Glutamatergic neuron (in vitro differentiated cells): ENCODE data around the gene TMEM109. TPM values are rescaled to one million over a fixed set of nuclear protein-coding genes. Genes with fewer than 3 reads are reported as not detected.
A peak's percentile ranks its signal among the peaks of the same experiment; 100 is the strongest.

ENCODE experiments used
- DNase-seq: peaks from one replicate; pipeline ENCODE4 v3.0.0; 2022
- H3K27ac Mint-ChIP-seq: one replicate; pipeline ENCODE4 v1.8.0; 2020; ENCODE audit warnings: mild to moderate bottlenecking, mixed read lengths, inconsistent platforms; ENCODE audit not compliant: unreplicated experiment
- H3K27me3 Mint-ChIP-seq: one replicate; pipeline ENCODE4 v1.8.0; 2020; ENCODE audit warnings: mild to moderate bottlenecking, moderate library complexity, mixed read lengths, inconsistent platforms; ENCODE audit not compliant: unreplicated experiment
- H3K36me3 Mint-ChIP-seq: one replicate; pipeline ENCODE4 v1.8.0; 2020; ENCODE audit warnings: mild to moderate bottlenecking, mixed read lengths, inconsistent platforms; ENCODE audit not compliant: unreplicated experiment
- H3K4me1 Mint-ChIP-seq: one replicate; pipeline ENCODE4 v1.8.0; 2020; ENCODE audit warnings: mild to moderate bottlenecking, low read depth, mixed read lengths, inconsistent platforms; ENCODE audit not compliant: unreplicated experiment
- H3K4me3 Mint-ChIP-seq: one replicate; pipeline ENCODE4 v1.8.0; 2020; ENCODE audit warnings: mild to moderate bottlenecking, mixed read lengths, inconsistent platforms; ENCODE audit not compliant: unreplicated experiment
- H3K9me3 Mint-ChIP-seq: one replicate; pipeline ENCODE4 v1.8.0; 2020; ENCODE audit warnings: mild to moderate bottlenecking, moderate library complexity, mixed read lengths, inconsistent platforms; ENCODE audit not compliant: unreplicated experiment
- total RNA-seq: library from RNA; stranded (reverse); fragmentation: NEBNext Ultra II Directional; extraction: Animal tissue kit (Norgen Biotek cat#: 25700); gene quantifications from one replicate; pipeline ENCODE4 v1.2.1, GENCODE V29; 2021; ENCODE audit not compliant: unreplicated experiment
- TF ChIP-seq, protein P1 (sequence below): fragments of 200-600 bp; sonication (generic); IDR thresholded peaks from one replicate; pipeline ENCODE4 v1.5.0; 2021; ENCODE audit not compliant: partially characterized antibody, unreplicated experiment

TMEM109 gene
- total RNA-seq, 1 donor from 2014 or later, result 4.0 TPM

DNA sequence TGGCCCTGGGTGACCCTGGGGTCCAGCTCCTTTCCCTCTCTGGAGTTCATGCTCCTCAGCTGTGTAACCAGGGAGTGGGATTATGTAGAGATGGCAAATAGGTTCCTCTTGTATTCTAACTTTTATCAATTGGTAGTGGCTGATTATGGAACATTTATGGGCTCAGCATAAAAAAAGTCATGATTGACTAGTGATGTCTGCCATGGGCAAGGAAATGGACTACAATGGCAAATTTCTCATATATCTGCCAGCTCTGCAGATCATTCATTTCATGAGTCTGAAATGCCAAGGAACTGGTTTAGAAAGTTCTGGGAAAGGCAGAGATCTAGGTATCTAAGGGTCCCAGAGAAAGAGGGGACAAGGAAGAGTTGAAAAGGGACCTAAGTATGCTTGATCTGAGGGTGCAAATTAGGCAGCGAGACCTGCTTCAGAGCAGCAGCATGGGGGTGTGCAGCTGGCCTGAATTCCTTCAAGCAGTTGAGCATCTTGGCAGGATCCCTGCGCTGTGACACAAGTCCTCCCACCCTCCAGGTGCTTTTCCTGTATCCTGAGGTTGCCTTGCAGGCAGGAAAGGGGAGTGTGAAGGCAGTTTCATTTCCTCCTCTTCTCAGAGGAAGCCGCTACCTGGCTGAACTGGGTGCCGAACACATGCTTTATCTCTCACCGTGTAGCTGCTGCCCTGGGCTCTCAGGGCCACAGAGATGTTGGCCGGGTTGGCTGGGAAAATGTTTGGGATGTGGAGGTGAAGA lies 27.6 kb downstream of the TMEM109 start:
- H3K27me3 Mint-ChIP-seq, result peaks cover 34% of the 10 kb centered on the region
- H3K4me3 Mint-ChIP-seq, result no peak overlapping the region
- no peak for DNase-seq
- H3K9me3 Mint-ChIP-seq, result peaks cover 21% of the 10 kb centered on the region
- H3K27ac Mint-ChIP-seq, result peak overlapping the region; percentile 62
- H3K4me1 Mint-ChIP-seq, result peaks cover 34% of the 10 kb centered on the region
- H3K36me3 Mint-ChIP-seq, result no peaks in the 10 kb centered on the region
- TF ChIP-seq, protein P1, sequence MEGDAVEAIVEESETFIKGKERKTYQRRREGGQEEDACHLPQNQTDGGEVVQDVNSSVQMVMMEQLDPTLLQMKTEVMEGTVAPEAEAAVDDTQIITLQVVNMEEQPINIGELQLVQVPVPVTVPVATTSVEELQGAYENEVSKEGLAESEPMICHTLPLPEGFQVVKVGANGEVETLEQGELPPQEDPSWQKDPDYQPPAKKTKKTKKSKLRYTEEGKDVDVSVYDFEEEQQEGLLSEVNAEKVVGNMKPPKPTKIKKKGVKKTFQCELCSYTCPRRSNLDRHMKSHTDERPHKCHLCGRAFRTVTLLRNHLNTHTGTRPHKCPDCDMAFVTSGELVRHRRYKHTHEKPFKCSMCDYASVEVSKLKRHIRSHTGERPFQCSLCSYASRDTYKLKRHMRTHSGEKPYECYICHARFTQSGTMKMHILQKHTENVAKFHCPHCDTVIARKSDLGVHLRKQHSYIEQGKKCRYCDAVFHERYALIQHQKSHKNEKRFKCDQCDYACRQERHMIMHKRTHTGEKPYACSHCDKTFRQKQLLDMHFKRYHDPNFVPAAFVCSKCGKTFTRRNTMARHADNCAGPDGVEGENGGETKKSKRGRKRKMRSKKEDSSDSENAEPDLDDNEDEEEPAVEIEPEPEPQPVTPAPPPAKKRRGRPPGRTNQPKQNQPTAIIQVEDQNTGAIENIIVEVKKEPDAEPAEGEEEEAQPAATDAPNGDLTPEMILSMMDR, result no peak

DNA sequence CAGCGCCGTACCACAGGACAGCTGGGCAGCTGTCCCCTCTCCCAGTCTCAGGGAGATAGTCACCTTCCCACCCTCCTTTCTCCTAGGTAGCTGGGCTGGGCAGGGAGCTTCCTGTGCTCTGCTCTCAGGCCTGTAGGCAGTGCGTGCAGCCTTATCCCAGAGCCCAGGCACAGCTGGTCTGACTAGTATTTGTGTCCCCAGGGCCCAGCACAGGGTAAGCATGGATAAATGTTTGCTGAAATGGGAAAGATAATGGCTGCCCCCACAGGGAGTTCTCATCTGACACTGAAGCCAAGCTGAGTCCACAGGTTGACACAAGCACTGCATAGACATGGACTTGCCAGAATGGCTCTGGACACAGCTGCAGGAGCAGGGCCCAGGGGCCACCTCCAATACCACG lies 28.3 kb downstream of the TMEM109 start:
- Mint-ChIP-seq H3K4me3 (peak overlapping the region; percentile 38), H3K27me3 (peaks cover 32% of the 10 kb centered on the region), H3K36me3 (no peaks in the 10 kb centered on the region), H3K9me3 (peaks cover 21% of the 10 kb centered on the region), H3K4me1 (peaks cover 36% of the 10 kb centered on the region), H3K27ac (peak overlapping the region; percentile 44)
- DNase-seq, result peak; percentile 59
- TF ChIP-seq, protein P1, result no peak

GRCh38 chr11:60942970-60943565 lies 29.1 kb downstream of the TMEM109 start:
- TF ChIP-seq, protein P1, result no peak
- no peak for DNase-seq
- H3K4me3 Mint-ChIP-seq, result peak overlapping the region; percentile 42
- H3K4me1 Mint-ChIP-seq, result peaks cover 39% of the 10 kb centered on the region
- H3K9me3 Mint-ChIP-seq, result peaks cover 24% of the 10 kb centered on the region
- H3K27ac Mint-ChIP-seq, result peak overlapping the region; percentile 4
- H3K36me3 Mint-ChIP-seq, result no peaks in the 10 kb centered on the region
- H3K27me3 Mint-ChIP-seq, result peaks cover 28% of the 10 kb centered on the region

GRCh38 chr11:60944490-60945294 lies 30.7 kb downstream of the TMEM109 start:
- no peaks in the 10 kb centered on the region for H3K36me3 Mint-ChIP-seq
- TF ChIP-seq, protein P1, result peak; percentile 34

More at GRCh38 chr11:60944490-60945294, 30.7 kb downstream of the TMEM109 start:
- H3K27ac Mint-ChIP-seq, result no peak overlapping the region
- no peak overlapping the region for H3K4me3 Mint-ChIP-seq
- H3K9me3 Mint-ChIP-seq, result peaks cover 19% of the 10 kb centered on the region
- peaks cover 47% of the 10 kb centered on the region for H3K4me1 Mint-ChIP-seq
- no peak for DNase-seq
- peaks cover 18% of the 10 kb centered on the region for H3K27me3 Mint-ChIP-seq
